RWPE2 (cell line): ENCODE data around the gene TOR4A.

Source experiments
- ATAC-seq: fragments of 200-7000 bp; cut with Tn5 transposase; 3 replicates; pipeline ENCODE4 v1.9.1; 2021; ENCODE audit warnings: low read depth
- DNase-seq: peaks from one replicate; pipeline ENCODE4 v3.0.0-alpha.2; 2020; ENCODE audit warnings: low spot score
- H3K27ac ChIP-seq: fragments of 450-650 bp; 2 replicates; pipeline ENCODE4 v1.5.1; 2017; ENCODE audit warnings: mild to moderate bottlenecking; ENCODE audit not compliant: poor library complexity, severe bottlenecking
- H3K27me3 ChIP-seq: fragments of 250-450 bp; sonication (Bioruptor Pico); 2 replicates; pipeline ENCODE4 v1.5.1; 2021; ENCODE audit warnings: mild to moderate bottlenecking, moderate library complexity; ENCODE audit not compliant: insufficient read depth, poor library complexity, severe bottlenecking
- H3K36me3 ChIP-seq: fragments of 250-450 bp; sonication (Bioruptor Pico); 2 replicates; pipeline ENCODE4 v1.5.1; 2020; ENCODE audit warnings: low read depth, mild to moderate bottlenecking, moderate library complexity
- H3K4me1 ChIP-seq: fragments of 250-450 bp; sonication (Bioruptor Pico); 2 replicates; pipeline ENCODE4 v1.5.1; 2021; ENCODE audit warnings: mild to moderate bottlenecking, moderate library complexity; ENCODE audit not compliant: insufficient read depth, poor library complexity, severe bottlenecking
- H3K4me3 ChIP-seq: fragments of 250-450 bp; sonication (Bioruptor Pico); 2 replicates; pipeline ENCODE4 v1.5.1; 2021; ENCODE audit warnings: mild to moderate bottlenecking, moderate library complexity; ENCODE audit not compliant: severe bottlenecking
- H3K9me3 ChIP-seq: fragments of 250-450 bp; sonication (Bioruptor Pico); 2 replicates; pipeline ENCODE4 v1.5.1; 2021; ENCODE audit warnings: mild to moderate bottlenecking, moderate library complexity; ENCODE audit not compliant: severe bottlenecking
- TF ChIP-seq, protein P1 (sequence below): fragments of 450-650 bp; IDR thresholded peaks from one replicate; pipeline ENCODE4 v1.5.1; 2017; ENCODE audit warnings: mild to moderate bottlenecking, moderate library complexity; ENCODE audit not compliant: poor library complexity, severe bottlenecking

The TOR4A gene

GRCh38 chr9:137268538-137269201, 8.9 kb upstream of the TOR4A start:
- no peaks in the 10 kb centered on the region for H3K9me3 ChIP-seq
- no peak overlapping the region for H3K4me3 ChIP-seq
- peaks cover 81% of the 10 kb centered on the region for H3K36me3 ChIP-seq
- H3K27ac ChIP-seq: peak overlapping the region; percentile 2
- TF ChIP-seq, protein P1, sequence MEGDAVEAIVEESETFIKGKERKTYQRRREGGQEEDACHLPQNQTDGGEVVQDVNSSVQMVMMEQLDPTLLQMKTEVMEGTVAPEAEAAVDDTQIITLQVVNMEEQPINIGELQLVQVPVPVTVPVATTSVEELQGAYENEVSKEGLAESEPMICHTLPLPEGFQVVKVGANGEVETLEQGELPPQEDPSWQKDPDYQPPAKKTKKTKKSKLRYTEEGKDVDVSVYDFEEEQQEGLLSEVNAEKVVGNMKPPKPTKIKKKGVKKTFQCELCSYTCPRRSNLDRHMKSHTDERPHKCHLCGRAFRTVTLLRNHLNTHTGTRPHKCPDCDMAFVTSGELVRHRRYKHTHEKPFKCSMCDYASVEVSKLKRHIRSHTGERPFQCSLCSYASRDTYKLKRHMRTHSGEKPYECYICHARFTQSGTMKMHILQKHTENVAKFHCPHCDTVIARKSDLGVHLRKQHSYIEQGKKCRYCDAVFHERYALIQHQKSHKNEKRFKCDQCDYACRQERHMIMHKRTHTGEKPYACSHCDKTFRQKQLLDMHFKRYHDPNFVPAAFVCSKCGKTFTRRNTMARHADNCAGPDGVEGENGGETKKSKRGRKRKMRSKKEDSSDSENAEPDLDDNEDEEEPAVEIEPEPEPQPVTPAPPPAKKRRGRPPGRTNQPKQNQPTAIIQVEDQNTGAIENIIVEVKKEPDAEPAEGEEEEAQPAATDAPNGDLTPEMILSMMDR: no peak
- peaks cover under 1% of the 10 kb centered on the region for H3K4me1 ChIP-seq
- no peaks in the 10 kb centered on the region for H3K27me3 ChIP-seq
- DNase-seq: no peak
- no peak for ATAC-seq

DNA sequence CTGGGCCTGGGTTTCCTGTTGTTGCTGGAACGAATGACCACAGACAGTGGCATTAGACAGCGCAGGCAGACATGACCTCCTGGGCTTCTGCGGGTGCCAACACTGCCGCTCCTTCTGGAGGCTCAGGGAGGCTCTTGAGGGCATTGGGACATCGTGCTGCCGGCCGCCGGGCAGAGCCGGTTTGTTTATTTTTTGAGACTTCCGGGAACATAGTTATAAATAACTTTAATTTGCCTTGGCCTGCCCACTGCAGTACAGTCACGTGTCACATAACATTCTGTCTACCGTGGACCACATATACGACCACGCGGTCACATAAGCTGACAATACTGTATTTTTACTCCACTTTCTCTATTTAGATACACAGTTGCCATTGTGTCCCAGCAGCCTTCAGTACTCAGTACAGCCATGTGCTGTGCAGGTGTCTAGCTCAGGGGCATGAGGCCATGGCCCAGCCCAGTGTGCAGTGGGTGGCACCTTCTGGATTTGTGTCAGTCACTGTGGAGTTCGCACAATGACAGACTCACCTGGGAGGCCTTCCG, 8.2 kb upstream of the TOR4A start:
- no peaks in the 10 kb centered on the region for H3K27me3 ChIP-seq
- H3K9me3 ChIP-seq: no peaks in the 10 kb centered on the region
- H3K4me3 ChIP-seq: no peak overlapping the region
- H3K27ac ChIP-seq: peak overlapping the region; percentile 2
- DNase-seq (peak; percentile 39), ATAC-seq (no peak)
- TF ChIP-seq, protein P1: no peak
- H3K4me1 ChIP-seq: peaks cover 7% of the 10 kb centered on the region
- peaks cover 75% of the 10 kb centered on the region for H3K36me3 ChIP-seq

GRCh38 chr9:137270929-137271695, 6.4 kb upstream of the TOR4A start:
- DNase-seq: peak; percentile 56
- no peaks in the 10 kb centered on the region for H3K27me3 ChIP-seq
- H3K36me3 ChIP-seq: peaks cover 59% of the 10 kb centered on the region
- H3K27ac ChIP-seq: no peak overlapping the region
- H3K9me3 ChIP-seq: no peaks in the 10 kb centered on the region
- no peak overlapping the region for H3K4me3 ChIP-seq
- TF ChIP-seq, protein P1: no peak
- ATAC-seq: no peak
- H3K4me1 ChIP-seq: peaks cover 10% of the 10 kb centered on the region

DNA sequence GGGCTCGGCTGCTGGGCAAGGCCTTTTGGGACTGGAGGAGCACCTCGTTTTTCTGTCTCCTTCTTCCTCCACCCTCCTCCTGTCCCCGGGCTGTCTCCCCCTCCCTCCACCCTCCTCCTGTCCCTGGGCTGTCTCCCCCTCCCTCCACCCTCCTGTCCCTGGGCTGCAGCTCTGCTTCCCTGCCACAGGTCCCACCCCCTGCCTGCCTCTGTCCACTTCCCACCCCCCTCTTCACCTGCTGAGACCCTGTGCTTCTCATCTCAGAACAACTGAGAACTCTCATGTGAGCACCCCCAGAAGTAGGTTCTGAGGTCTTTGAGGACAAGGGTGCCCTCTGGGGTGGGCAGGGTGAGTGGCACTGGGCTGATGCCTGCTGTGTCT, 5.8 kb upstream of the TOR4A start:
- no peaks in the 10 kb centered on the region for H3K27me3 ChIP-seq
- H3K36me3 ChIP-seq: peaks cover 53% of the 10 kb centered on the region
- H3K27ac ChIP-seq: no peak overlapping the region
- H3K4me1 ChIP-seq: peaks cover 12% of the 10 kb centered on the region
- TF ChIP-seq, protein P1: no peak
- H3K4me3 ChIP-seq: no peak overlapping the region
- no peak for ATAC-seq
- H3K9me3 ChIP-seq: no peaks in the 10 kb centered on the region
- DNase-seq: peak; percentile 47
